GM18868 (cell line): ENCODE results near the gene SH3RF3.
A peak's percentile ranks its signal among the peaks of the same experiment; 100 is the strongest.
"Not testable (repeated sequence)": the region's sequence is repeated elsewhere in the genome, so short reads cannot be mapped to it uniquely, and the experiment has no call there.

Experiments
- ATAC-seq: cut with Tn5 transposase; IDR thresholded peaks from one replicate; pipeline ENCODE4 v1.9.1; 2021; ENCODE audit warnings: mild to moderate bottlenecking, moderate library complexity; ENCODE audit not compliant: unreplicated experiment

SH3RF3 gene

DNA sequence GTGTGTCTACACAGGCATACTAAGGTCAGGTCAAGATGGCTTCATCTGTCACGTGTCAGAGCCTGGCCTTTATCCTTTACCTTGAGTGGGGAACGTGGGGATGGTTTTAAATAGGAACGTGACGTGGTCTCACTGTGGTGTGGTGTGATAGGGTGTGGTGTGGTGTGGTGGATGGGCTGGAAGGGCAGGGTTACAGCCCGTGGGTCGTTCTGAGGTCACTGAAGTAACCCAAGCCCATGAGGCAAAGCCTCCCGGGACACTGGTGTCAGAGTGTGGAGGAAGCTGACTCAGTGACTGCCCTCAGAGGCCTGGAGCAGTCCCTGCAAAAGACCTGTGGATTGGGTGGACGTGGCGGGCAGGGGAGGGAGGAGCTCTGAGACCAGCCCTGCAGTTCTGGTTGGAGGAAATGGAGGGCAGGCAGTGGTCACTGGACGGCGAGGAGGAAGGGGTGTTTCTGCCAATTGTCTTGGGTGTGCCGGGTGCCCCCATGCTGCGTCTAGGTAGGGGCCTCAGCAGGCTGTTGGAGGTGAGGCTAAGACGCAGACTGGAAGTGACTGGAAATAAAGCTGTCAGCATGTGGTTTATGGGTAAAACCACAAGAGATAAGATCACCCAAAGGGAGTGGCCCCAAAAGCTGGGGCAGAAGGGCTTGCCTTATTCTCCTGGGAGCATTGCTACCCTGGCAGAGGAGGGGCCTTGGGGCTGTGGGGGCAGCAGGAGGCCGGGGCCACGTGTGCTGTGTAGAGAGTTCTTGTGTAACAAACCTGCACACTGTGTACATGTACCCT lies 84.8 kb downstream of the SH3RF3 start:
- peak; percentile 72 for ATAC-seq

DNA sequence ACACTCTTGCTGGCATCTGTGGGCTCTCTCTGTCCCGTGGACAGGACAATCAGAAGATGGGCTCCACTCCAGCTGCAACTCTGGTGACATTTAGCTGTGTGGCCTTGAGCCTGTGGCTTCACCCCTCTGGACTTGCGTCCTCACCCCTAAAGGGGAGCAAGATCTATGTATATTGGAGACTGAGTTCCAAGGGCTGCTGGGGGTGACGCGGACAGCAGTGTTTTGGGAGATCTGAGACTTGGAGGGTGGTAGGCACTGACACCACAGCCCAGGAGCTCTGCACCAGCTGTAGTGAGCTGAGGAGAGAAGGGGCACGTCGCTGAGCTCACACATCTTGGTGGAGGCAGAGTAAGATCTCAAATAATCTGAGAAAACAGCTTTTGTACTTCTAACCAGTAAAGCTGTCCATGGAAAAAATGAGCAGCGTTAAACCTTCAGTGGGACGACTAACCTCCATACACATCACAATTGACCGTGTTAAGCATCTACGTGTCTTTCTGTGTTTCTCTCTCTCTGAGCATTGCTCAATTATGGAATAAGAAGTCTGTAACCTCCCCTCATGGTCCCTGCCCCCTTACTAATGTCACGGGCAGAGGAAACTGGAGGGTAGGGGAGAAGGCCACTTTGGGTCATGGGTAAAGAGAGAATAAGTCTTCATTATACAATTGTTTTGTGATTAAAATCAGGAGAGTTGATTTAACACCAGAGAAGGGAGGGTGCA lies 85.8 kb downstream of the SH3RF3 start:
- no peak for ATAC-seq

DNA sequence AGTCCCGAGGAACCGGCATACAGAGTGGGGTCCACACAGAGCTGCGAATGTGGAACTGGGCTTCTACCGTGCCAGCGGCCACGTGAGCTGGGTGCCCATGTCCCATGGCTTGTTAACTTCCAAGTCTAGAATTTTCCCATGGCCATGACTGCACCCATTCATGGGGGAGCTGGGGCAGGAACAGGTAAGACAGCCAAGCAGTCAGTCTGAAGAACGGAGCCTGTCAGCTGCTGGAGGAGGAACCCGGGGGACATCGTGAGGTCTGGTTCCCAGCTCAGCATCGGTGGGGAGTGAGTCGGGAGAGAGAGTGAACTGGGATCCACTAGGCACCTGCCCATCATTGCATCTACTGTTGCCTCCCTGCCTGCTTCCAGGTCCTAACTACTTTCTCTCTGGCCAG lies 86.9 kb downstream of the SH3RF3 start:
- no peak for ATAC-seq

DNA sequence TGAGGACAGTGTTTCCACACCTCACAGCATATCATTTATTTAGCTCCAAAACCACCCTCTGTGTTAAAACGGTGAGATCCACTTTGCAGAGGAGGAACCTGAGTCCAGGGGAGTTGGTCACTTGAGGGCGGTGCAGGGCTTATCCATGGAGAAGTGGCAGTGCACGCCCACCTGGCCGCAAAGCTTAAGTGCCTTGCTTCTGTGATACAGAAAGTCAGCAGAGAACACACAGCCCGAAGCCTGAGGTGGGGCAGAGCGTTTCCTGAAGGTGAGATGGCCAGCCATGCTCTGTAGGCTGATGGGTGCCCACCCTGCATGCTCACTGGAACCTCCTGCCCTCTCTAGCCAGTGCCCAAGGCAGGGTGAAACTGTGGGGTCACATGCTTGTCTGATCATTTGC lies 87.3 kb downstream of the SH3RF3 start:
- ATAC-seq, result no peak

DNA sequence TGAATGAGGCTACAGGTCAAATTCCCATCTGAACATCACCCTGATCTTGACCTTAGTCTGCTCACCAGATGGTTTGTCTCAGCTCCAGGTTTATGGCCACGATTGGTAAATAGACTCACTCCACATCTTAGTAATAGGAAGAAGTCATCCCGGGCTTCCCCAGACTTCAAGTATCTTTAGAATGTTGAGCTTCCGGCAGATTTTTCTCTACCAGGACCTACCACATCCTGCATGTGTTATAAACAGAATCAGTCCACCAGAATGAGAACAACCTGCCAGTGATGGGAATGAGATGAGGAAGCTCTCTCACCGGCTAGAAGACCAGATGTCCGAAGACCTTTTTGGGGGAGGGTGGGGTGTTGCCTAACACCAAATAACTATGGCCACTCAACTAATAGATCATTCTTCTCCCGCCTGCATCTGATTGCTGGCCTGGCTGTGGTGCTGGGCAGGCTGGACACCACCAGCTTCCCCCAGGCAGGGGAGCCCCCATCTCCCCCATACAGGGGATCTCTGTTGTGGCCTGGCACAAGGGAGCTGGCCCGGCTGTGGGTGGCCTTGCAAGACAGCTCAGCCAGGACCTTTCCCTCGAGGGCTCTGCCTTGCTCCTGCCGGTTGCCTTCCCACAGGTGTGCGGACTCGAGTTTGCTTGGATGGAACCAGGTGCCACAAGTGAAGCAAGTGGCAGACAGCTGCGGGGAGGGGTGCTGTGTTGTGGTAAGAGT lies 88.5 kb downstream of the SH3RF3 start:
- ATAC-seq, result no peak

DNA sequence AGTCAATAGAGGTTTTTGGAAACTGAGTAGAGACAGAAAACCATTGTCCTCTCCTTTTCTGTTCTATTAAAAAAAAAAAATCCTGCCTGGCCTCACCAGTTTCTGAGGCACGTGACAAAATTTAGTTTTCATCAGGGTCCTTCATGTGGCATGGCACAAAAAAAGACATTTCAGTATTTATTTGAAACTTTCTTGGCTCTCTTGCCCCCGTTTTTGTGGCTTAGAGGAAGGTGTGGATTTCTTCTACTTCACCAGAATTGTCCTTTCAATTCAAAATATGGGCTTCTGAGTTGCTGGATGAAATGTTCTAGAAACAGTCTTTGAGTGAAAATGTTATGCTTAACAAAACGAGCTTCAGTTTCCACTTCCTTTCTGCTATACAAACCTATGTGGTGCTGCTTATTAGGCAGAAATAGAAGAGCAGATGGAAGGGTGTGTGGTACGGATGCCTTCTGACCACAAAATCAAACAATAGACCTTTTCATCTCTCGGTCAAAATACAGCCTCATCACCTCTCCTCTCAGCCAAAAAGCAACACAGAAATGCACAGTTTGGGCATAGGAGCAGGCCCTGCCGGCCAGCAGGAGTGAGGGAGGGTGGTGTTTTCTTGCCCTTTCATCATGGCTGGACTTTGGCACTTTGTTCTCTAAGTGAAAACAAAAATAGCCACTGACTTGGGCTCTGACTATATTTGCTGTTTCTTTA lies 89.2 kb downstream of the SH3RF3 start:
- ATAC-seq, result no peak

DNA sequence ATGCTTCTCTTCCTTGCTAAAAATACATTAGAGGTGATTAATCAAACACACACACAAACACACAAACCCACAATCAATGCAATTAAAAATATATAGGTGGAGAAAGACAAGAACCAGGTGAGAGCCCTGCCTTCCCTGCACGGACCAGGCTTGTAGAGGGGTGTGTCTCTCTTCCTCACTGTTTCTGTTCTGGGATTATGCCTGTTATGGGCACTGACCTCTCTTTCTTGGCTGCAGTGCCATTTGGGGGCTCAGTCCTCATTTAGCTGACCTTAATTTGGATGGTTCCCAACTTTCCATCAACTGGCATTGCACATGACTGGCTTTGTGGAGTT lies 89.8 kb downstream of the SH3RF3 start:
- no peak for ATAC-seq

DNA sequence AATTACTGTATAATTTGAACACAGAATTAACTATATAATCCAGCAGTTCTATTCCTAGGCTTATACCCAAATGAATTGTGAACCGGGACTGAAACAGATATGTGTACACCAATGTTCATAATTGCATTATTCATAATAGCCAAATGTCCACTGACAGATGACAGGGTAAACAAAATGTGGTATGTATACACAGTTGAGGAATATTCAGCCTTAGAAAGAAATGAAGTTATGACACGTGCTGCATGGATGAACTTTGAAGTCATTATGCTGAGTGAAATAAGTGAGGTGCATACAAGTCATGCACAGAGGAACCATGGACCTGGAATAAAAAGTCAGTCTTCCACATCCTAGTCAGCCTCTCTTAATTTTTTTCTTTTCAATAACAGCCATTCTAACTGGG lies 91.9 kb downstream of the SH3RF3 start:
- no peak for ATAC-seq

DNA sequence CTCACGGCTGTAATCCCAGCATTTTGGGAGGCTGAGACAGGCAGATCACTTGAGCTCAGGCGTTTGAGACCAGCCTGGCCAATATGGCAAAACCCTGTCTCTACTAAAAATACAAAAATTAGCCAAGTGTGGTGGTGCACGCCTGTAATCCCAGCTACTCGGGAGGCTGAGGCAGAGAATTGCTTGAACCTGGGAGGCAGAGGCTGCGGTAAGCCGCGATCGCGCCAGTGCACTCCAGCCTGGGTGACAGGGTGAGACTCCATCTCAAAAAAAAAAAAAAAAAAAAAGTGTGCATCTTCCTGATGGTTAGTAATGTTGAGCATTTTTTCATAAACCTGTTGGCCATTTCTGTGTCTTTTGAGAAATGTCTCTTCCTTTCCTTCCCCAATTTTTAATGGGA lies 92.3 kb downstream of the SH3RF3 start:
- not testable (repeated sequence) for ATAC-seq

DNA sequence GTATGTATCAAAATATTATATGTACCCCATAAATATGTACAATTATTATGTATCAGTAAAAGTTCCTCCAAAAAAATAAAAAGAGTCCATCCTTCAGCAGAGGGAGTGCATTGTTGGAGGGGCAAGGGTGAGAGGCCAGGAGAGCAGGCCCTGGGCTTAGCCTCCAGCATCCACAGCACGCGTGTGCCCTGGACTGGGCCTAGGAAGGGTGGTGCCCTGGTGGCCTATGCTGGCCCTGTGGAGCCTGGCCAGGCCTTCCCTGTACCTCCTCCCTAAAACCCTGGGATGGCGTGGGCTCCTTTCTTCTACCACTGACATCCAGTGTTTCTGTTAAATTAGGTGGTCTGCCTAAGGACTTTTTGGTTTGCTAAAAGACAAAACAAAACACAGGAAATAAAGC lies 93.4 kb downstream of the SH3RF3 start:
- ATAC-seq, result no peak

DNA sequence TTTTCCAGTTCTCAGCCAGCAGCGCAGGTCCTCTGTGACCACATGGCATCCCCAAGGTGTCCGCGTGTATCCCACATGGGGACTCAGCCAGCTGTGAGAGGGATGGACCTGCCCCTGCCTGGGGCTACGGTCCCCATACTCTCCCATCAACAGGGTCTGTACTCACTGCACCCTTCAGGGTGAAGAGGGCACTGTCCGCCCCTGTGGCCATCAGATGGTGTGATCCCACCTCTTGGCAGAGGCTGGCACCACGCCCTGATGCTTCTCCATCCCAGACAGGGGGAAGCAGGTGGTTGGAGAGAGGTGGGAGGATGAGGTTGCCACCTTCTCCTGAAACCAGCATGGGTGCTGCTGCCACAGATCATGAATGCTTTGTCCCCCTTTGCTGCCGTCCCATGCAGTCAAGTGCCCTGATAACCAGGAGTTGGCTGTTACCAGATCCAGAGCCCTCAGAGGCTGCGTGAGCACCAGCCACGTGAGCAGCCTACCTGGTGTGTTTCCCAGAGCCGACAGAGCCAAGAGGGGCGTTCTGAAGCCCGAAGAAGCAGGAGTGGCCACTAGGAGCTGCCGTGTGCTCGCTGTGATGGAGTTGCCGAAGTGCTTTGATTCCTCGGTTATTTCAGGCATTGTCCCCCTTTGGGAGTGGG lies 93.9 kb downstream of the SH3RF3 start:
- ATAC-seq, result no peak

DNA sequence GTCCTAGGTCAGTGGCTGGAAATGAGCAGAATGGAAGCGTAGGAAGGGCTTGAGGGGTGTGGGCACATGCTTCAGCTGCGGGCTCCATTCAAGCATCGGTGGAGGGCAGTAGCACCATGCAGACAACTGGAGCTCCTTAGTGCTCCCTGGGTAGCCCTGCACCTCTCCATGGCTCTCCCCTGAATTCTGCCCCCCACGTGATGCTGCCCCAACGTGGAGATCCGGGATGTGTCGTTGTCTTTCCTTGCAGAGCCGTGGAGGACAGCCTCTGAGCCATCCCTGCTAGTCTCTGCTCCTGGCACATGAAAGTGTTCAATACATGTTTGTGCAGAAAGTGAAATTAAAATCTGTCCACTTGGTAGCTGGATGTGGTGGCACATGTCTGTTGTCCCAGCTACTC lies 94.5 kb downstream of the SH3RF3 start:
- ATAC-seq, result no peak

DNA sequence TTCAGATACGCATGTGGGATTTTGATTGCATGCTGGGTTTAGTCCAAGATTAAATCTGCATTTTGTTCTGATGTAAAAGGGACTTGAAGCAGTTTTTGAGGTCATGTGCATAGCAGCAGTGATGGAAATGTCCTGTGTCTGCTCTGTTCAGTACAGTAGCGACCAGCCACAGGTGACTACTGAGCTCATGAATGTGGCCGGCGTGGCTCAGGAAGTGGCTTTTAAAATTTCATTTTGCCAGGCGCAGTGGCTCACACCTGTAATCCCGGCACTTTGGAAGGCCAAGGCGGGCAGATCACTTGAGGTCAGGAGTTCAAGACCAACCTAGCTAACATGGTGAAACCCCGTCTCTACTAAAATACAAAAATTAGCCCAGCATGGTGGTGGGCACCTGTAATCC lies 95.3 kb downstream of the SH3RF3 start:
- ATAC-seq, result not testable (repeated sequence)

DNA sequence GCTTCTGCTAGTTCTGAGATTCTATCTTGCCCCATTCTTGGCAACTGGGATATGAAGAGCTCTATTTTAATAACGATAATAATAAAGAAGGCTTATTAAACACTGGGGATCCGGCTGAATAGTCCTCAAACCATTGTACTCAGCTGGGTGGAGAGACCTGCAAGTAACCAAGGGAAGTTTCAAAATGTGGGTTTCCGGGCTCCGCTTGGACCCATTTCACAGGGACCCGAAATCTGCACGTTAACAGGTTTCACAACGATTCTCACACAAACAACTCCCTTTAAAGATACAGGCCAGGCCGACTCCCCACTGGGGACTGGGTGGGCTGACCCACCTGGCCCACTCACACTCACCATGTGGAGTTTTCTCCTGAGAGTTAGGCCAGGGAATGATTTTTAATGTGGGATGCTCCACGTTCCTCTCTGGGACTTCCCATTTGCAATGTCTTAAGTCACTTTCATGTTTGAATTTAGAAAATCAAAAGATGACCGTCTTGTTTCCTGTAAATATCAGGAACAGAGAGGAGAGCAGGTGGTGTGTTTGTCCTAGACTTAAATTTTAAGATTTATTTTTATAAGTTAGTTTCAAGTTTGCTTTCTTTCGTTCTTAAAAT lies 96.3 kb downstream of the SH3RF3 start:
- no peak for ATAC-seq

DNA sequence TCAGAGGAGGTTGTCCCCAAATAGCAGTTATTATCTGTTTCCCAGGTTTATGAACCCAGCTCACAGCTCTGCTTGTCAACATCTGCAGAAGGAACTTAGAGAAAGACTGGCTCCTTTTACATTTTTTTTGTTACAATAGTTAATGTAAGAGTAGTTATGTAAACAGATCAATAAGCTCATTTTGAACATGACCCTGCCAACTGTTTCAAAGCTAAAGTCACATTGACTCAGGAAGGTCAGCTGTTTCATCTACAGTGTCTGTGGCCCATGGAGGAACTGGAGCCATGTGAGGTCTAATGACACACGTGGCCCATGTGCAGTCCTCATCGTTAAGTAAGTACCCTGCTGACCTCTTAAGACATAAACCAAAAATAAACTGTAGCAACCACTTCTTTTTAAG lies 97.1 kb downstream of the SH3RF3 start:
- no peak for ATAC-seq

DNA sequence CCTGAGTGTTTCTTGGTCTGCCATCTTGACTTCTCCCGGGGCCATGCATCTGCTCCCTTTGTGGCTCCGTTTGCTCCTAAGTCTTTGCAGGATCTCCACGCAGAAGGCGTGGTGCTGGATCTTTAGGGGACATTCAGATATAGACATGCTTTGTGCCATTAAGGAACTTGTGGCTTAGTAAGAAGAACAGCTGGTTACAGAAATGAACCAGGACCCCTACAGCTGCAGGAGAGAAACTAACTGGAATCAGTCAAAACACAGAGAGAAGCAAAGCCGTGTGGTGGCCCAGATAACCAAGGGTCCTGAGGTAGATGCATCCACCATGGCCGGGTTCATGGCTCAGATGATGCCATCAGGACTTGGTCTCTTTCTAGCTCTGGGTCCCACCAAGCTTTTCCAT lies 97.6 kb downstream of the SH3RF3 start:
- ATAC-seq, result no peak

DNA sequence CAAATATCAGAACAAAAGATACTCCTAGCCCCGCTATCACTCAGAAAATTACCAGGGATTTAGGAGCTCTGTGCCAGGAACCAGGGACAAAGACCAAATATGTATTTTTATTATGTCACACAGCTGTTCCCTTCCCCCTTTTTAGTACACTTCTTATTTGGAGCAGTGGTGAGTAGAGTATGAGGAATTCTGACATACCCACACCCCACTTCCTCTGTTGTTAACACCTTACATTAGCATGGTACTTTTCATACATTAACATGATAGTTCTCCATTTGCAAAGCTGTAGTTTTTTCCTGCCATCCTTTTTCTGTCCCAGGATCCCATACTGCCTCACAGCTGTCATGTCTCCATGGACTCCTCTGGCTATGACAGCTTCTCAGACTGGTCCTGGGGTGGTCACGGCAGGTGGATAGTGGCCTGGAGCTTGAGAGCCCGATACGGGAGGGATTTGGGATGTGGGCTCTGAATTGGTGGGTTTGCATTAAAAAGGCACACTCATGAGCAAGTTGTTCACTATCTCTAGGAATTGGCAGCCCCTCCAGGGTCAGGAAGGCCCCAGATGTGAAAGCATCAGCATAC lies 100.2 kb downstream of the SH3RF3 start:
- no peak for ATAC-seq

DNA sequence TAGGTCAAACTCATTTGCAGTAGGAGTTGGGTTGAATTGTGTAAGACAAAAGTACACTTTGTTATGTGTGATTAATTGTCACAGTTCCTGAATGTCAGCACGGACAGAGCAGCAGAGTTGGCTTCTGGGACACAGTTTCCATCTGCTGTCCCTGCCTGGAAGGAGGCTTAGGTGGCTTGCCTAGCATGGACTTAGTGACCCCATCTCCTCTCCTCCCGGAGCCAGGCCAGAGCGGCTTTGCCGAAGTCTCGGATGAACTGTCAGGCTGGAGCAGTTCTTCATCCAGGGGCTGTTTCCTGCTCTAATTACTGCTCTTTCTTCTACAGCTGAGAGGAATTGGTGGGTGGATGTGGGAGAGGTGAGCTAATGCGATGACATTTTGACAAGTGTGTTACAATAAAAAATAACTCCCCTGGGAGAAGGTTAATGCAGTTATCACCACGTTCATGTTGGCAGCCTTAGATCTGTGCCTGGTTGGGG lies 102.0 kb downstream of the SH3RF3 start:
- no peak for ATAC-seq

DNA sequence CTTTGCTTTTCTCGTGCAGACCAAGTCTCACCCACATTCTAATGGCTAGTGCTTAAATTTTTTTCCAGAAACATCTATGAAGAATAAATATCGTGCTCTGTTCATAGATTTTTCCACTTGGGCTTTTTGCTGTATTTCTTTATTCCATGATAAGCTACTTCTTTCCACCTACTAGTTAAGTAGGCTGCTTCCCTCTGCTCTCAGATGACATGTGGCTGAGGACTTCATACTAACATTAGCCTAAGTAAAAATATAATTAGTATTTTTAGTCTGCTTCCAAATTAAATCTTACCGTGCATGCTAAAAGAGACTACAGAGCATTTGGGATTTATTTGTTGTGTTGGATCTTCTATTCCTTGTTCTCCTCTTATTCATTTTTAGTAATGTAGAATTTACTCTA lies 102.4 kb downstream of the SH3RF3 start:
- ATAC-seq, result no peak
